ENCODE results near the gene TRIM65.

GRCh38 chr17:75926456-75926855 lies 29.7 kb upstream of the TRIM65 start:
- TF ChIP-seq SUZ12 (IDR thresholded peaks at IDR 0.05; ENCODE audit: extremely low read depth, insufficient read depth, insufficient read length) (no peak), ZNF274 (IDR thresholded peaks at IDR 0.05; ENCODE audit: low read depth, low read length) (no peak), YY1 (IDR thresholded peaks at IDR 0.05; ENCODE audit: insufficient read depth, insufficient read length) (no peak)
